Measurements from ENCODE around the gene SGCB.
"Not testable (repeated sequence)": the region's sequence is repeated elsewhere in the genome, so short reads cannot be mapped to it uniquely, and the experiment has no call there.

SGCB gene, protein sequence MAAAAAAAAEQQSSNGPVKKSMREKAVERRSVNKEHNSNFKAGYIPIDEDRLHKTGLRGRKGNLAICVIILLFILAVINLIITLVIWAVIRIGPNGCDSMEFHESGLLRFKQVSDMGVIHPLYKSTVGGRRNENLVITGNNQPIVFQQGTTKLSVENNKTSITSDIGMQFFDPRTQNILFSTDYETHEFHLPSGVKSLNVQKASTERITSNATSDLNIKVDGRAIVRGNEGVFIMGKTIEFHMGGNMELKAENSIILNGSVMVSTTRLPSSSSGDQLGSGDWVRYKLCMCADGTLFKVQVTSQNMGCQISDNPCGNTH

DNA sequence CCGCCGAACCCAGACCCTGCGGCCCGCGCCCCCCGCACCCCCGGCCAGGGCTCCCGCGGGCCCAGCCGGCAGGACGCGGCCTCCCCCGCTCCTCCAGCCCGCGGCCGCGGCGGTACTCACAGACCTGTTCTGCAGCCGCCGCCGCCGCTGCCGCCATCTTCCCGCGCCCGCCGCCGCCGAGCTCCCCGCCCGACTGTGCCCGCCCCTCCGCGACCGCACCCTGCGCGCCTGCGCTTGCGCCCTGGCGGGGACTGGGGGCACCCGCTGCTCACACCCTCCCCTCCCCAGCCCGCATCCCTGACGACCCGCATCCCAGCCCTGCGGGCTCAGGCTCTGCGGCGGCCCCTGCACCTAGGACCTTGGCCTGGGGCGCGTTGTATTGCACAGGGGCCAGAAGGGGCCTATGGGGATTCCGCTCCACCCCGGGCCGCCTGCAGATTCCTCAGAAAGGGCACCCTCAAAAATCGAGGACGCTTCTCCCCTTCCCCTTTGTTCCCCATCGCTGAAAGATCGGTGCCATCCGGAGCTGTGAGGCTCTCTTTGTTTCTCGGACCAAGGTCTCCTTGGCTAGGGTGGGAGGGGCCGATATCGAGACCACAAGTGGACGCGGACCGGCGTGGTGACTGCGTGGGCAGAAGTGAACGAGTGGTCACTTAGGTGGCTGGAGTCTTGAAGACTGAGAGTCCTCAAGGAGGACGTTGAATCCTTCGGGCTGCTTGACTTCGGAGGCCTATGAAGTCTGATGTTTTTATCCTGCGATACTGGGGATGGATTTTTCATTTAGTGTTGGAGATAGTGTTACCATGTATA lies at the start of gene SGCB:
SGCB (minus strand) TSS at position 197 of the 810 bp plus-strand sequence; CDS start at position 157, 40 bp downstream.
- in situ Hi-C loops (cut with MboI; ENCODE audit: low sequenced_read_pairs) = no loop called here

DNA sequence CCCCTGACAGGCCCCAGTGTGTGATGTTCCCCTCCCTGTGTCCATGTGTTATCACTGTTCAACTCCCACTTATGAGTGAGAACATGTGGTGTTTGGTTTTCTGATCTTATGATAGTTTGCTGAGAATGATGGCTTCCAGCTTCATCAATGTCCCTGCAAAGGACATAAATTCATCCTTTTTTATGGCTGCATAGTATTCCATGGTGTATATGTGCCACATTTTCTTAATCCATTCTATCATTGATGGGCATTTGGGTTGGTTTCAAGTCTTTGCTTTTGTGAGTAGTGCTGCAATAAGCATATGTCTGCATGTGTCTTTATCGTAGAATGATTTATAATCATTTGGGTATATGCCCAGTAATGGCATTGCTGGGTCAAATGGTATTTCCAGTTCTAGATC lies 48.3 kb upstream of the SGCB start:
- in situ Hi-C loops (cut with MboI; ENCODE audit: low sequenced_read_pairs) = not testable (repeated sequence)

DNA sequence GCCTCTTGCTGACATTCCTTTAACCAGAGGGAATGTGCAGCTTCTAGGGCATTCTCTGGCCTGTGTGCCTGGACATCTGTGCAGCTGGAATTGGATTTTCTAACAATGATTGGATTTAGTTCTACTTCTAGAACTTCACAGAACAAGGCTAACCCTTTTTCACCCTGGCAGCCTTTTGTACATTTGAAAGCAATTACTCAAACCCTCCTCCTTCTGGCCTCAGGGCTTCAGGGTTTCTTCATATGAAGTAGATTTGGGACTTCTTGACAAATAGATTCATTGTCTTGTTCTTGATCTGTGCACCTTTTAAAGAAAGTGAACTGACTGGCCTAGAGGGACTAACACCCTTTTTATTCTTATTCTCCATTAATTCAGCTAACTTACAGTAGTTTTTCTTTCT lies 43.1 kb upstream of the SGCB start:
- in situ Hi-C loops (cut with MboI; ENCODE audit: low sequenced_read_pairs) = no loop called here

DNA sequence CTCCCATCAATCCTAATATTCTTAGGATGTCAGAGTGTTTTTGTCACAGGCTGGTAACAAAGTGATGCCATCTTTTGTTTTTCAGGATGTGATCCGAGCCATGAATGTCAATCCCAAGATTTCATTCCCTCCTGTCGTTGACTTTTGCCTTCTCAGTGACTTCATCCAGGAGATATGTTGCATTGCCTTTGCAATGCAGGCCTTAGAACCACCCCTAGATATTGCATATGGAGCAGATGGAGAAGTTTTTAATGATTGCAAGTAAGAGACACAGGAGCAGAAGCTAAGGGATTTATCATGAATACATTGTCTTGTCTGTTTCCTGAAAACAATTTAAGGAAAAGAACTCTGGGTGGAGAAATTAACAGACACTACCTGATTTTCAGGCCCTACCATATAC lies 41.6 kb upstream of the SGCB start:
- in situ Hi-C loops (cut with MboI; ENCODE audit: low sequenced_read_pairs) = no loop called here

DNA sequence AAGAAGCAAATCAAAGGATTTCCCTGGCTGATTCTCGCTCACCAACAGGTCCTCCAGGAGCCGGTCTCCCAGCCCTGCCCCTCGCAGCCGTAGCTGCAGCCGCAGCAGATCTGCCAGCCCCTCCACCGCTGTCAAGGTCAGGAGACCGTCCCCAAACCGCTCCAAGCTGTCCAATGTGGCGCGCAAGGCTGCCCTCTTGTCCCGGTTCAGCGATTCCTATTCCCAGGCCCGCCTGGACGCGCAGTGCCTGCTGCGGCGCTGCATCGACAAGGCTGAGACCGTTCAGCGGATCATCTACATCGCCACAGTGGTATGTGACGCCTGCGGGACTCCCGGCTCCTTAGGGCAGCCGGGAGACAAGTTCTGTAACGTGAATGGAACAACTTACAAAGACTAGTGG lies 38.6 kb upstream of the SGCB start:
- in situ Hi-C loops (cut with MboI; ENCODE audit: low sequenced_read_pairs) = no loop called here

DNA sequence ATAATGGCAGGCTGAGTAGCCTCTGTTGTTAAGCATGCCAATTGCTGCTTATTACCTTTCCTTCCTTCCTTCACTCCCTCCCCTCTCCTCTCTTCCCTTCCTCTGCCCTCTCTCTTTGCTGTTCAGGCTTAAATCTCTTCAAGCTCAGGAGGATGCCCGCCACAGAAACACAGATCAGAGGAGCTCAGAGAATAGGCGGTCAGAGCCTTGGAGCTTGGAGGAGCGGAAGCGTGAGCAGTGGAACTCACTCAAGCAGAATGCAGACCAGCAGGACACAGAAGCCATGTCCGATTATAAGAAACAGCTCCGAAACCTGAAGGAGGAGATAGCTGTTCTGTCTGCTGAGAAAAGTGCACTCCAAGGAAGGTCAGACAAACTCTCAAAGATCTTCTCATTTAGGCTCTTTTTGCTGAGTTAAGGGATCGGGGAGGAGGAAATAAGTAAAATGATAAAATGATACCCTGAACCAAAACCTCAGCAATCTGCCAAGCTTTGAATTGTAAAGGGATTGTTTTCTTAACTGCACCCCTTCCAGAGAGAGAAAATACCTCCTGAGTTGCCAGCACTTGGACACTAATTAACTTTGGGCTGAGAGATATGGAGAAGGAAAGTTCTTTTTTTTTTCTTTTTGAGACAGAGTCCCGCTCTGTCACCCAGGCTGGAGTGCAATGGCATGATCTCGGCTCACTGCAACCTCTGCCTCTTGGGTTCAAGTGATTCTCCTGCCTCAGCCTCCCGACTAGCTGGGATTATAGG lies 33.9 kb upstream of the SGCB start:
- in situ Hi-C loops (cut with MboI; ENCODE audit: low sequenced_read_pairs) = no loop called here

DNA sequence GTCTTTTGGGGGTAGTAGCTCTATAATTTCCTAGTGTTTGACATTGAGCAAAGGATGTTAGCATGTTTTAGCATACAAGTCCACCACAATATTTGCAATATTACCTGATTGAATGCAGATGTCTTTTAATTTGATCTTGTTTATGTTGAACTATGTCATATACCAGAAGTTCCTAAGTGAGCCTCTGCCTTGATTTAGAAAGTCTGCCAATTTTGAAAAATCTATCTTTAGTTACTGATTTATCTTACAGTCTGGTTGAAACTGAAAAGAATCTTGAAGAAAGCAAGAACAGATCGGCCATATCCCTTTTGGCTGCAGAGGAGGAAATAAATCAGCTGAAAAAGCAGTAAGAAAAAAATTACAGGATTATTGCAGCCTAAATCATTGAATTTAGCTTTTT lies 31.5 kb upstream of the SGCB start:
- in situ Hi-C loops (cut with MboI; ENCODE audit: low sequenced_read_pairs) = no loop called here

DNA sequence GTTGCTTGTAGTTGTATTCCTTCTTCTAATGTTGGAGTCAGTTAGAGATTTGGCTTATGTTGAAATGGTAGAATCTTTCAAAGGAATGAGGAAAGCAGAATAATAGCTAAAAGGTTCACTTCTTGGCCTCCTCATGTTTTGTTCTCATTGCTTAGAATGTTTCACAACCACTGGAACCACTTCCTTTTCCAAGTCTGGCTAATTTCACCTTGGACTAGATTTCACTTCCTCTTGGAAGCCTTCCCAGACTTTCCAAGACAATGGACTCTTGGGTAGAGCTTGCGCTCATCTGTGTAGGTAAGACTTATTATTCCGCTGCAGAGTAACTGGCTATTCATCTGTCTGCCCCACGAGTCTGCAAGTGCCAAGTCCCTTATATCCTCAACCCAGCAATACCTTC lies 21.3 kb upstream of the SGCB start:
- in situ Hi-C loops (cut with MboI; ENCODE audit: low sequenced_read_pairs) = no loop called here

DNA sequence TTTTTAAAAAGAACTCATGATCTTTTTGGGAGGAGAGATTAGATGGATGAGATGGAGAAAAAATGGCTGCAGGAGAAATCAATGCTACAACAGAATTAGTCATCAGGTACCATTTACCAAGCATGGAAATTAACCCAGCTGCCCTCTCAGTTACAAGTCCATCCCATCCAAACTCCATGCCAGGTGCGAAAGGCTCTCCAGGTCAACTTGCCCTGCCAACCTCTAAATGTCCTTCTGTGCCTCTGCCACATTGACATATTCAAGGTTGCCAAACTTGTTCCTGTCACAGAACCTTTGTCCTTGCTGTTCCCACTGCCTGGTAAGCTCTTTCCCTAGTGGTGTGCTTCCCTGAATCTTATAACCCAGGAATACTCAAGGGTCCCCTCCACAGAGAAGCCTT lies 20.2 kb upstream of the SGCB start:
- in situ Hi-C loops (cut with MboI; ENCODE audit: low sequenced_read_pairs) = no loop called here

DNA sequence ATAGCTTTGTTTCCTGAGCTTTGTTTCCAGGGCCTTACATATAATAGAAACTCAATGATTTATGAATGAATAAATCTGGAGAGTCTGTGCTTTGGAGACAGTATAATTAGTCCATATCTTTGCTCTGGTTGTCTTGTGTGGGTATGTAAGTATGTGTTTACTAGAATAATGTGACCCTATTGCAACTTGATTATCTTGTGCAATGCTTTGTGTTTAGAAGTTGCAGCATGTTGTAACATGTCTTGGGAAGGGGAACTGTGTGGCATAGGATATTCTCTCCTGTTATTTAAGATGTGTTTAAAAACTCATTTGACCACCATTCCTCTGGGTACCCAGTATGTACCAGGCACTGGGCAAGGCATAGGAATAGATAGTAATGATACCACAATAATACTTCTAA lies 19.1 kb upstream of the SGCB start:
- in situ Hi-C loops (cut with MboI; ENCODE audit: low sequenced_read_pairs) = no loop called here

DNA sequence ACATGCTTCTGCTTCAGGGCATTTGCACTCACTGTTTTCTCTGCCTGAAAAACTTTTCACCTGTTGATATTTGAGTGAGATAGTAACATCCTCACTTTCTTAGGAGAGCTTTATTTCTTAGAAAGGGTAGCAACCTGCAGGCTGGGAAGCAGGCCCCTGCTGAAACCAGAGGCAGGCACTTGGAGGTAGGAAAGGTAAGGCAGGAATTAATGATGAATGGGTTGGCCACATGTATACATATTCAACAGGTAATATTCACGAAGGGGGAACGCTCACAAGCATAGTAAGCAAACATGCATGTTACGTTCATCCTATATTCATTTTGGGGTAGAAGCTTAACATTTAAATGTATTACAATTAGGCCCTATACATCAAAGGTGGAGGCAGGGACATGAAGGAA lies 16.2 kb upstream of the SGCB start:
- in situ Hi-C loops (cut with MboI; ENCODE audit: low sequenced_read_pairs) = no loop called here

DNA sequence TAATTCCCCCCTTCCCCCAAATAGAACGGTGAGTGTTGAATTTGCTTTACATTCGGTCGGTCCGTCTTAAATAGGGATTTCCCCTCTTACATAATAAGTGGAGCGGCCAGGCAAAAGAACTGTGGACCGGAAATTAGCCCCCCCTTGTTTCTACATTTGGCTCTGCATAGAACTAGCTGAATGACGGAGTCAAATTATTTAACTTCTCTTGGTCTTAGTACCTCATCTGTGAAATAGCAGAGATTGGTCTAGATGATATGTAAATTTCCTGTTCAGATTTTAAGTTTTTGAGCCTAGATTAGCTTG lies 14.3 kb upstream of the SGCB start:
- in situ Hi-C loops (cut with MboI; ENCODE audit: low sequenced_read_pairs) = no loop called here

DNA sequence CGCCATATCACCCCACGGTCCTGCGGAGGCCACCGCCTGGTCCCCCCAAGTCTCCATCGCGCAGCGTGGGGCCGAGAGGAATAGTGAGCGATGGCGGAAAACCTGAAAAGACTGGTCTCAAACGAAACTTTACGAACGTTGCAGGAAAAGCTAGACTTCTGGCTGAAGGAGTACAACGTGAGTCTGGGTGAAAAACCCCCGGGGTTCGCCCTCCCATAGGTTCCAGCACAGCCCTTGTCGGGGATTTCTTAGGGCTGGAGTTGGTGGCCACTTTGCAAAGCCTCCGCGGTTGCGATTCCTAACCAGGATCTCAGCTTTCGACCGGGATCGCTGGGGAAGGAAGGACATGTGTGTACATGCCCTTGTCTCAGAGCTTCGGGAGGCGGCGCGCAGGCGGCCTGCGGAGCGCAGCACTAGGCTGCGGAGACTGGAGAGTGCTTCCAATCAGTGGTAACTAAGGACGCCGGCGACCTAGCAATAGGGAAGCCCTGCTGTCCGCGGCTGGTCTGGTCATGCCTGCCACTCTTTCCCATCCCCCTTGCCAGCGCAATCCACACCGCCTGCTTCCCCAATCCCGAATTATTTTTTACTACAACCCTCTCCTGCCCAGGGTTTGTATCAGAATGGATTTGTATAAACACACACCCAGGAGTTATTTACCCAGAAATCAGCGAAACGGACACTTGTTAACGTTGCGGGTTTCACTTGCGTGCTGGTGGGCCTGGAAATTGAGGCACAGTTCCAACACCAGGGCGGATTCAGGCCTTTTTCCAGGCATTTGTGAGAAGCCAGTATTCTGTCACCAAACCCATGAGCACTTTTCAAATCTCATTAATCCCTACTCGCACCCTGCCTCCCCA lies 13.7 kb upstream of the SGCB start:
- in situ Hi-C loops (cut with MboI; ENCODE audit: low sequenced_read_pairs) = no loop called here

DNA sequence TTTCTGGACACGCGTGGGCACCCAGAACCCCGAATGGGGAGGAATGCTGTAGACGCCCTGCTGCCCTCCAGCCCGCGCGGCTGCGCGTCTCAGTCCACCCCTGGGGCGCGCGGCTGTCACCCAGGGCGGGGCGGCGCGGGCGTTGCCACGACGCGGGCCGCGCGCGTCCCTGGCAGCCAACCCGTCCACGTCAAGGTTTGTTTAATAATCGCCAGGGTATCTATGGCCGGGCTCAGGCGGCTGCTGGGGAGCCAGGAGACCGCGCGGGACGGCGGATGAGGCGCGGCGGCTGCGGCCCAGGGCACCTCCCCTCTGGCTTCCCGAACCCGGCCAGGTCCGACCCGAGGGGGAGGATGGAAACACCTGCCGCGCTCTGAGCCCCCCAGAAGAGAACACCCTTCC lies 13.1 kb upstream of the SGCB start, which contains the start of gene SPATA18:
SPATA18 (plus strand) TSS at position 92 of the 402 bp plus-strand sequence. CDS start 401 bp downstream, outside the sequence.
- in situ Hi-C loops (cut with MboI; ENCODE audit: low sequenced_read_pairs) = no loop called here

DNA sequence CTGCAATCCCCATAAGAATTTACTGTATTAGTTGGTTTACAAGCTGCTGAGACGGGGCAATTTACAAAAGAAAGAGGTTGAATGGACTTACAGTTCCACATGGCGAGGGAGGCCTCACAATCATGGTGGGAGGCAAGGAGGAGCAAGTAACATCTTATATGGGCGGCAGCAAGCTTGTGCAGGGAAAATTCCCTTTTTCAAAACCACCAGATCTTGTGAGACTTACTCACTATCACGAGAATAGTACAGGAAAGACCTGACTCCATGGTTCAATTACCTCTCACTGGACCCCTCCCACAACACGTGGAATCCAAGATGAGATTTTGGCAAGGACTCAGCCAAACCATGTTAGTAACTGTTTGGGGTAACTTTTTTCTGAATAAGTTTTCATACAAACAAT lies 11.2 kb upstream of the SGCB start:
- in situ Hi-C loops (cut with MboI; ENCODE audit: low sequenced_read_pairs) = no loop called here

DNA sequence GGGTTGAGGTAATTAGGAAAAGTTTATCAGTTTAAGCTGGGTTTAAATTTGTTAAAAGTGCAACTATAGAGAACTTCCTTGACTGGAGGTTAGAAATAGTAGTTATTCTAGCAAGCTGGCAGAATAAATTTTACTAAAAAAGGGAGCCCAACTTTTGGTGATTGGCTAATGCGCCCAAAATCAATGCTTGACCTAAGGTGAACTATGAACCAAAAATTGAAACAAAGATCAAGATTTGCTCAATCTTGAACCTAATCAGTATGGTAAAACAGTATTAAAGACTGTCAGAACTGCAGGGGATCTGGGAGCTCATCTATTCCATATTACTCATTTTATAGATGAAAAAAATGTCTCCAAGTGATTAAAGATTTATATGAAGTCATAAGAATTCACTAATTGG lies 6.9 kb upstream of the SGCB start:
- in situ Hi-C loops (cut with MboI; ENCODE audit: low sequenced_read_pairs) = no loop called here

DNA sequence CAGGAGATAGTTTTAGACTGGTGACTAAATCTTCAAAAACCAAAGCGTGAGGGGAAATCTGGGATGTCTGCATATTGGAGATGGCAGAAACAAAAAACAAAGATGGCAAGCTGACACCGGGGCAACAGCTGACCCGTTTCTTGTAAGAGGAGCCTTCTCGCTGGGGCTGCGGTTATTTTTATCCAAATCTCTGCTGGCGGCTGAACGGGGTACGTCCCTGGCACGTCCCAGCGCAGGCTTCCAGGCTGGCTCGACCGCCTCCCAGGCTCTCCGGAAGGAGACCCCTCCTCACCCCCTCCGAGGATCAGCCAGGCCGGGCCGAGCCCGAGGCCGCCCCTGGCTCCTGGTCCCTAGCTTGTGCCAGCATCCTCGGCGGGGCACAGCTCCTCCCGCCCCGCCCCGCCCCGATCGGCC lies 403 bp downstream of the SGCB start:
- in situ Hi-C loops (cut with MboI; ENCODE audit: low sequenced_read_pairs) = no loop called here

DNA sequence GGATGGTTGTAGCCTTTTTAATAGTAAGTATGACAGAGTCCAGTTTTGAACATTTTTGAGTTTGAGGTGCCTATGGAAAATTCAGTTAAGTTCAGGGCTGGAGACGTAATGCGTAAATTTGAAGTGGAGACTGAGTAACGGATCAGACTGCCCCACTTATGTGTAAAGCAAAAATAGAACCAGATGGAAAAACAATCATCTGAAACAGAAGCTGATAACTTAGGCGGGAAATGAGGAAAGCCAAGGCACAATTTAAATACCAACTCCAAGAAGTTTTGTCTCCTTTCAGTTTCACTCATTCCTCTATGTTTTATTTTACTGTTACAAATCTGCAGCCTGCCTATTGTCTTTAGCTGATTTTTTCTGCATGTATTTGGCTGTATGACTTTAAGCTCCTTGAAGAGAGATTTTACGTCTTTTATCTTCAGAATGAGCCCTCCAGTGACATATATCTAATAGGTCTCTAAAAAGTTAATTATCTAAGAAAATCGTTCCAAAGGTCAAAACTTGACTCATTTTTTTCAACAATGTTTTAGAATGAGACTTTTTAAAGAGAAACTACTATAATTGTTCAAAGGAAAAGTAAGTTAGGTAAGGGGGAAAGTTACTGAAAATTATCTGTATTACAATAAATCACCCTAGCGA lies 1.1 kb downstream of the SGCB start:
- in situ Hi-C loops (cut with MboI; ENCODE audit: low sequenced_read_pairs) = no loop called here

DNA sequence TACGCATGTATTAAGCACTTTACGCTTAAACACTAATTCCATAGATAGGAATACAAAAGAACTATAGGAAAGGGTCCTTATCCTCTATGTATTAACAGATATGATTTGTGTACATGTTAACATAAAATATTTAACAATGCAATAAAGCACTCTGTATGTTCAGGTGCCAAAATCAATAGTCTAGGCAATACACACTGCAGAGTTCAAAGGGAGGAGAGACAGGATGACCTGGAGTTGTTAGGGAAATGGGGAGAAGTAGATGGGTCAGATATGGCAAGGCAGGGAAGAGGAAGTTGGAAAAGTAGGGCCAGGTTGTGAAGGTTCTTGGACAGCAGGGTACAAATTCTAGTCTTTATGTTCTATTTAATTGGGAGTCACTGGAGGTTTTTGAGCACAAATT lies 2.9 kb downstream of the SGCB start:
- in situ Hi-C loops (cut with MboI; ENCODE audit: low sequenced_read_pairs) = no loop called here

DNA sequence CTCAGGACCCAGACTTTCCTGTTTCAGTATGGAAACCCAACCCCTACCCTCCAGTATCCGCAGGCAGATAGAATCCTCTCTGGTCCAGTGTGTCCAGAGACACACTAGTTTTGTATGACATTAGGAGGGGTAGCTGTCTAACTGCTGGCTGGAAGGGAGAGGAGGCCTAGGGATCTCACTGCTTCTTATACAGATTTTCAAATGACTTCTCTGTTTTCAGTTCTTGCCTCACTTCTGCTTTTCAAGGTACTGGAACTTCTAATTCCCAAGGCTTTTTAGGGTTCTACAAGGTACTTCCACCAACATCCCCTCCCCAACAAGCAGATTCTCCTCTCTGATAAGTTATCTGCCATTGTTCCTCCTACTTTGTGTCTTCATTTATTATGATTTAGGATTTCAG lies 6.1 kb downstream of the SGCB start:
- in situ Hi-C loops (cut with MboI; ENCODE audit: low sequenced_read_pairs) = no loop called here
